Spleen (tissue), 7 donors: ENCODE data around the gene WDFY2.

ENCODE experiments used
- POLR2A ChIP-seq, 3 donors: fragments of 450-650 bp; IDR thresholded peaks; one replicate each; pipeline ENCODE4 v1.5.1; 2017; ENCODE audit warnings: antibody characterized with exemption in 3 of 3, mild to moderate bottlenecking in 1 of 3
- POLR2AphosphoS5 ChIP-seq, 3 donors: sonication (generic); formaldehyde crosslinking; IDR thresholded peaks; one replicate each; pipeline ENCODE4 v1.5.1; 2017; ENCODE audit warnings: antibody characterized with exemption in 3 of 3
- TF ChIP-seq, protein P1 (sequence below), 11 experiments: fragments of 200-600 bp in 7 of 11; fragments of 450-650 bp in 4 of 11; sonication (generic) in 4 of 11; IDR thresholded peaks in 8 of 11; conservative IDR thresholded peaks in 3 of 11; 1 replicate in 7 of 11; 2 replicates in 4 of 11; pipeline versions ENCODE4 v1.4.0 to v1.8.0; 2016 to 2021; ENCODE audit warnings: antibody characterized with exemption in 11 of 11, inconsistent platforms in 4 of 11, mild to moderate bottlenecking in 1 of 11
- donor health status: DM: no; HTN: no; CAD: no; lungs with moderate emphysema.
- donor health status: DM: no; HTN: no; CAD: no.
- donor health status: DM: no; HTN: no; CAD: no.

- TF ChIP-seq POLR2A (IDR thresholded peaks at IDR 0.05) (no peak), POLR2AphosphoS5 (IDR thresholded peaks at IDR 0.05) (no peak)
- TF ChIP-seq, protein P1, sequence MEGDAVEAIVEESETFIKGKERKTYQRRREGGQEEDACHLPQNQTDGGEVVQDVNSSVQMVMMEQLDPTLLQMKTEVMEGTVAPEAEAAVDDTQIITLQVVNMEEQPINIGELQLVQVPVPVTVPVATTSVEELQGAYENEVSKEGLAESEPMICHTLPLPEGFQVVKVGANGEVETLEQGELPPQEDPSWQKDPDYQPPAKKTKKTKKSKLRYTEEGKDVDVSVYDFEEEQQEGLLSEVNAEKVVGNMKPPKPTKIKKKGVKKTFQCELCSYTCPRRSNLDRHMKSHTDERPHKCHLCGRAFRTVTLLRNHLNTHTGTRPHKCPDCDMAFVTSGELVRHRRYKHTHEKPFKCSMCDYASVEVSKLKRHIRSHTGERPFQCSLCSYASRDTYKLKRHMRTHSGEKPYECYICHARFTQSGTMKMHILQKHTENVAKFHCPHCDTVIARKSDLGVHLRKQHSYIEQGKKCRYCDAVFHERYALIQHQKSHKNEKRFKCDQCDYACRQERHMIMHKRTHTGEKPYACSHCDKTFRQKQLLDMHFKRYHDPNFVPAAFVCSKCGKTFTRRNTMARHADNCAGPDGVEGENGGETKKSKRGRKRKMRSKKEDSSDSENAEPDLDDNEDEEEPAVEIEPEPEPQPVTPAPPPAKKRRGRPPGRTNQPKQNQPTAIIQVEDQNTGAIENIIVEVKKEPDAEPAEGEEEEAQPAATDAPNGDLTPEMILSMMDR (IDR thresholded peaks at IDR 0.05 in 8 of 11, conservative IDR thresholded peaks at IDR 0.05 in 3 of 11) = no peak
Observed at GRCh38 chr13:51600703-51601102, 16.4 kb downstream of the WDFY2 start.
